ENCODE data around the gene CALCOCO2. TPM values are rescaled to one million over a fixed set of nuclear protein-coding genes. Genes with fewer than 3 reads are reported as not detected.

The CALCOCO2 gene
- total and polyA plus RNA-seq, 2 of the 13 experiments (the other 11 are each of a cell fraction or from before 2014, with no cell fraction given) = 72.9 to 111 TPM

DNA sequence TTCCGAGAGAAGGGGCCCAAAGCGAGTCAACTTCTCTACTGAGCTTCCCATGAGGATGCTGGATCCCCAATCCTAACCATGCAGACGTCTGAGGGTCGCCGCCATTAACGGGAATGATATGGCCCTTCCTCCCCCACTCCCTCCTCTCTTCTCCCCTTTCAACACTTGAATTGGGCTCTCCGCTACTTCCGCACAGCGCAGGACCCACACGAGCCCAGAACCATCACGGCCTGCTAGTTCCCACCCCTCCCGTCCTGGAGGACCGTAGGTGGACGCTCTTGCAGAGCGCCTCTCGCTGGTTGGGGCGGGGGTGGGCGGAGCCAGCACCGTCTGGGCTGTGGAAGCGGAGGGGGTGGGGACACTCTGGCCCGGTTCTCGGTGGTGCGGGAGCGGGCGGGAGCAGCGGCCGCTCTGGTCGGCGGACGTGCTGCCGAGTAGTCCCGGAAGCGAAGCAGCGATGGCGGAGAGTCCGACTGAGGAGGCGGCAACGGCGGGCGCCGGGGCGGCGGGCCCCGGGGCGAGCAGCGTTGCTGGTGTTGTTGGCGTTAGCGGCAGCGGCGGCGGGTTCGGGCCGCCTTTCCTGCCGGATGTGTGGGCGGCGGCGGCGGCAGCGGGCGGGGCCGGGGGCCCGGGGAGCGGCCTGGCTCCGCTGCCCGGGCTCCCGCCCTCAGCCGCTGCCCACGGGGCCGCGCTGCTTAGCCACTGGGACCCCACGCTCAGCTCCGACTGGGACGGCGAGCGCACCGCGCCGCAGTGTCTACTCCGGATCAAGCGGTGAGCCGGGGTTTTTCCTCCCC lies 77.4 kb downstream of the CALCOCO2 start, which contains the start of gene UBE2Z (continued):
- peak; percentile 96 for TF ChIP-seq PHF5A (CRISPR knock-in tag; IDR thresholded peaks at IDR 0.05; ENCODE audit: low read depth, unreplicated experiment)
- peak; percentile 45; the same call in 1 of the 2 replicates for TF ChIP-seq CHD2 (IDR thresholded peaks at IDR 0.05; ENCODE audit: low read depth, low read length)
- TF ChIP-seq, protein P1, sequence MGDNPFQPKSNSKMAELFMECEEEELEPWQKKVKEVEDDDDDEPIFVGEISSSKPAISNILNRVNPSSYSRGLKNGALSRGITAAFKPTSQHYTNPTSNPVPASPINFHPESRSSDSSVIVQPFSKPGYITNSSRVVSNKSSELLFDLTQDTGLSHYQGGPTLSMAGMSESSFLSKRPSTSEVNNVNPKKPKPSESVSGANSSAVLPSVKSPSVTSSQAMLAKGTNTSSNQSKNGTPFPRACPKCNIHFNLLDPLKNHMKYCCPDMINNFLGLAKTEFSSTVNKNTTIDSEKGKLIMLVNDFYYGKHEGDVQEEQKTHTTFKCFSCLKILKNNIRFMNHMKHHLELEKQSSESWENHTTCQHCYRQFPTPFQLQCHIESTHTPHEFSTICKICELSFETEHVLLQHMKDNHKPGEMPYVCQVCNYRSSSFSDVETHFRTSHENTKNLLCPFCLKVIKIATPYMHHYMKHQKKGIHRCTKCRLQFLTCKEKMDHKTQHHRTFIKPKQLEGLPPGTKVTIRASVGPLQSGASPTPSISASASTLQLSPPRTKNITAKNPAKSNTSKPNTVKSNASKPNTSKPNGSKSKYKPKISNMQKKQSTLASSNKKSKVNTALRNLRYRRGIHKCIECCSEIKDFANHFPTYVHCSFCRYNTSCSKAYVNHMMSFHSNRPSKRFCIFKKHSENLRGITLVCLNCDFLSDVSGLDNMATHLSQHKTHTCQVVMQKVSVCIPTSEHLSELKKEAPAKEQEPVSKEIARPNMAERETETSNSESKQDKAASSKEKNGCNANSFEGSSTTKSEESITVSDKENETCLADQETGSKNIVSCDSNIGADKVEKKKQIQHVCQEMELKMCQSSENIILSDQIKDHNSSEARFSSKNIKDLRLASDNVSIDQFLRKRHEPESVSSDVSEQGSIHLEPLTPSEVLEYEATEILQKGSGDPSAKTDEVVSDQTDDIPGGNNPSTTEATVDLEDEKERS (CRISPR knock-in tag; IDR thresholded peaks at IDR 0.05) = no peak; the same call in 1 of the 2 replicates
- peak; percentile 97 to 98 for TF ChIP-seq HMGXB4 (CRISPR knock-in tag; IDR thresholded peaks at IDR 0.05; ENCODE audit: borderline replicate concordance in 1 of 2, low read depth in 1 of 2)
- peak; percentile 23; the same call in 1 of the 2 replicates for TF ChIP-seq HIC2 (CRISPR knock-in tag; IDR thresholded peaks at IDR 0.05; ENCODE audit: low read depth)
- TF ChIP-seq ZC3H4 (CRISPR knock-in tag; IDR thresholded peaks at IDR 0.05; ENCODE audit: borderline replicate concordance) = peak; percentile 89
- TF ChIP-seq ZNF234 (CRISPR knock-in tag; conservative IDR thresholded peaks at IDR 0.05) = 0 out of 2 replicates have a peak, but pooled peaks have one; percentile 41
- peak; percentile 56; the same call in 1 of the 2 replicates for TF ChIP-seq ZNF839 (CRISPR knock-in tag; IDR thresholded peaks at IDR 0.05; ENCODE audit: borderline replicate concordance)
- 0 out of 2 replicates have a peak, but pooled peaks have one; percentile 87 for TF ChIP-seq ZNF513 (CRISPR knock-in tag; conservative IDR thresholded peaks at IDR 0.05)
- peak; percentile 96 for TF ChIP-seq SP4 (CRISPR knock-in tag; IDR thresholded peaks at IDR 0.05)
- peak; percentile 80 for TF ChIP-seq HOXD1 (CRISPR knock-in tag; IDR thresholded peaks at IDR 0.05)
- peak; percentile 96 for TF ChIP-seq TAF1 (CRISPR knock-in tag; IDR thresholded peaks at IDR 0.05)
- TF ChIP-seq ZNF775 (CRISPR knock-in tag; IDR thresholded peaks at IDR 0.05; ENCODE audit: borderline replicate concordance) = no peak
- peak; percentile 84 for TF ChIP-seq RXRB (CRISPR knock-in tag; IDR thresholded peaks at IDR 0.05; ENCODE audit: borderline replicate concordance)
- no peak for TF ChIP-seq HNRNPUL1 (IDR thresholded peaks at IDR 0.05; ENCODE audit: low read depth, low read length)
- 0 out of 2 replicates have a peak, but pooled peaks have one; percentile 28 for TF ChIP-seq RFX3 (CRISPR knock-in tag; IDR thresholded peaks at IDR 0.05)
- peak; percentile 94 for TF ChIP-seq YEATS2 (CRISPR knock-in tag; IDR thresholded peaks at IDR 0.05; ENCODE audit: borderline replicate concordance)
- TF ChIP-seq DBP (CRISPR knock-in tag; IDR thresholded peaks at IDR 0.05; ENCODE audit: not compliant biosample characterization) = no peak
